HG03196 (cell line): ENCODE measurements around the gene NRG3.
A peak's percentile ranks its signal among the peaks of the same experiment; 100 is the strongest.

Experiments used
- ATAC-seq: cut with Tn5 transposase; IDR thresholded peaks from one replicate; pipeline ENCODE4 v1.9.1; 2021; ENCODE audit not compliant: unreplicated experiment

The NRG3 gene

DNA sequence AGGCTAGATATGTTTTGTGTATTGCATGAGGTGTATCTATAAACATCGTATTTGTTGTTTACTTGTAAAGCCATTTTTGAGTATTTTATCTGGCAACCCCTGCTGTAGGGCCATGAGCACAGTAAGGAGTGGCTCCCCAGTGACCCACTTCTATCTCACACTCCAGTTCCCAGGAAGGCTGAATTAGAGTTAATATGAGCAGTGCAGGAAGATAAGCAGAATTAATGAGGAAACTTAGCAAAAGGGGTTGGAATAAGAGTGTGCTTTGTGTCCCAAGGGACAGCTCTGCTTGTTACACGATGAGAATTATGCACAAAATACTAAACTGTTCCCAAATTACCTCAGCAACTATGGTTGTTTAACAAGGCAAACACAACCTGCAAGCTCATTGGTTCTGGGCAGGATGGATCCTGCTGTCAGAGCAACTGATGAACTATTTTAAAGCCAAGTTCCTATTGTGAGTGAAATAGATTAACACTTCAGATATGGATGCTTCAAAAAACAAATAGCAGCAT, 1005.8 kb downstream of the NRG3 start:
- no peak for ATAC-seq

DNA sequence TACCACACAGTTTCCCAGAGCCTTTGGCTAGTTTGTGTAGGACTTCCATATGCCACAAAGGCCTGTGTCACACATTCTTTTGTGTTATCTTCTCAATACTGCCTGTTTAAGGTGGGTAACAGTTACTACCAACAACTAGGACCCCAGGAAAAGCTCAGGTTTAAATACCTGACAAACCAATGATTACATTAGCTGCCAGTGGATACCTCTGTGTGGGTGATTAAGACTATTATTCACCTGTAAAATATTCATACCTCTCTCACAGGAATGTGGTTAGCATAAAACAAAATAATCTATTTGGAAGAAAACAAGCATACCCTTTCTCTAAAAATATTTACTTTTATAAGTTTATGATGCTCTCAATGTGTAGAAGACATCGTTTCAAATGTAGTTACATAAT, 1007.7 kb downstream of the NRG3 start:
- ATAC-seq, result no peak

DNA sequence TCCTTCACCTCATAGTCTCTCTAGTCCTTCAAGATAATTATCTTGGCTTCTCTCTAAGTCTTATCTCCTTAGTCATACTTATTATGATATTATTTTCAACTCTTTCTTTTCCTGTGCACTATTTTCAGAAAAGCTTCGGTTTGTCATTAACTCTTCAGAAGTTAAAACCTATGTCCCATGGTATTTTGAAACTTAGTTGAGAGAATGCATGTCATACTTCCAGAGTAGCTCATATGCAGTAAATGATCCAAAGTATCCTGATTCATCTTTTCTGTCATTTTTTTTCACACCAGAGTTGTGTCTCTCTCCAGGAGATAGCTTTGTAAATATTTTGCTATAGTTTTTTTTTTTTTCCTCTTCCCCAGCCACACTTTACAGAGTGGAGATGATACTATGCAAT, 1008.6 kb downstream of the NRG3 start:
- ATAC-seq, result no peak

DNA sequence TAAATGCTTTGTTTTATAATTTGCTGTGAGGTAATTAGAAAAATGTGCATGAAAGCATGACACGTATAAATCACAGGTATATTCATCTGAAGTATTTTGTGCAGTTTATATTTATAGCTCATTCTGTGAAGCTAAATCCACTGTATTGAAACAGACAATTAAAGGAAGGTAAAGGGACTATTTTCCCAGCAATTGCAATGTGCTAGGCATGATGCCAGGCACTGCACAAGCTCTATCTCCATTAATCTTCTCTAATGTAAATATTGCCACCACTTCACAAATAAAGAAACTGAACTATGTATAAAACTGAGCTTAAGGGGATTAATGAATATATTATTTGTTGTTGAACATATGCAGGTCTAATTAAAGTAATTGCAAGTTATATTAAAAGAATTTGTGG, 1012.5 kb downstream of the NRG3 start:
- no peak for ATAC-seq

DNA sequence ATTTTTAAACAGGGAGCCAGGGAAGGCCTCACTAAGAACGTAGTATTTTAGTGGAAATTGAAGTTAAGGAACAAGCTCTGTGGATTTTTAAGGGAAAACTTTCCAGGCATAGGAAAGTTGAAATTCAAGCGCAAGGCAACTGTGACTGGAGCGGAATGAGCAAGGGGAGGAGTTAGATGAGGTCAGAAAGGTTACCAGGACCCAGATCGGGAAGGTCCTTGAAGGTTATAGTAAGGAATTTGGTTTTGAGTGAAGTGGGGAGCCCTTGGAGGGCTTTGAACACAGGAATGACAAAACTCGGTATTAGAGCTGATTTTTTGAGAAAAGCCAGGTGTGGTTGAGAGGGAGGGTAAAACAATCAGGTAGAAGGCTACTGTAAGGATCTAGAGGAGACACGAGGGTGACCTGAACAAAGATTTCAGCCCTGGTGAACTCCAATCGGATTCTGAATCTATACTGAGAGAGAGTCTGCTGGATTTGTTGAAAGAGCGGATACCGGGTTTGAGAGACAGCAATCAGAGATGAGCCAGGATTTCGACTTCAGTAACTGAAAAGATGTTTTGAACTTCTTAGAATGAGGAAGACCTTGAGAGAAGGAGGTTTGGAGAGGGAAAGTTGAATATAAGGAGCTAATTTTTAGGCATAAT, 1013.9 kb downstream of the NRG3 start:
- ATAC-seq, result no peak

DNA sequence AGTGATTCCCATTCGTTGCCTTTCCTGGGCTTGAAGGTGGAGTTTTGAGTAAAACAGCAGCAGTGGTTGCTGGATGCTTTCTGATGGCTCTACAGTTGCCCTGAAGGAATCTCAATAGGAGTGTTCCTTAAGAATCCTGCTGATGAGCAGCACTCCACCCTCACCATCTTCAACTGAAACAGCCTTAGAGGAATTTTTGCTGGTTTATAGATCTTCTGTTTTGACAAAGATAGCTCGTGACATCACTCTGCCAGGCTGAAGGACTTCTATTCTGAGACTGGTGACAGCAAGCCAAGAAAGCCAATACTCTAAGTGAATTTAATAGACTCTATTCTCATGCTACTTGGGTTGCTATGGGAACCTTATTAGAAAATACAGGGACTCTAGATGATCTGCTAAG, 1014.7 kb downstream of the NRG3 start:
- ATAC-seq, result no peak

DNA sequence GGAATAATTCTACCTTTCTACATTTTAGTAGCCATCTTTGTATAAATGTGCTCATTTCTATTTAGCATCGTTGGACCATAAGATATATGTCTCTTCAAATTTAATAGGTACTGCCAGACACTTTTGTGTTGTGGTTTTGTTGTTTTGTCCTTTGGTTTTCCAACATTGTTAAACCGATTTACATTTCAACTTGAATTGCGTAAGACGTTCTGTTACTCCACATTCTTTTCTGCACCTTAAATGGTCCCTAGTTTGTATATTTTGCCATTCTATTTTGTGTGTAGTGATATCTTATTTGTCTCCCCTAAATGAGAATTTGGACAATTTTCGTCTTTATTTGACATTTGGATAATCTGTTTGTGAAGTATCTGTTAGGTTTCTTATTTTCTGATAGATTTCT, 1015.6 kb downstream of the NRG3 start:
- no peak for ATAC-seq

DNA sequence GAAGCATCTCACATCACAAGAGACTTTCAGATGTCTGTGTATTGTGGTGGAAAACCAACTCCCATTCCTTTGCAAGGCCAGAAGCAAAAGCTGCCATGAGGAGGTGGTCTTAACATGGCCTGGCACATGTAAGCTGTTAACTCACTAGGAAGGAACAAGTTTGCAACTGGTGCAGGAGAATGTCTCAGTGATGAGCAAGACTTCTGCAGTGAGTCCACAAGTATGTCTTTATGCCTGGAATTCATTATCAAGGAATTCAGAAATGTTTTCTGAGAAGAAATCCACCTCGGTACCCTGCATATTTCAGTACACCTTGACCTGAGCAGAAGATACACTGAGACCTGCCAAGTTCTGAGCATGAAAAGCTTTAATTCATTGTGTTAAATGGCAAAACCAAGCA, 1033.1 kb downstream of the NRG3 start:
- ATAC-seq, result no peak

DNA sequence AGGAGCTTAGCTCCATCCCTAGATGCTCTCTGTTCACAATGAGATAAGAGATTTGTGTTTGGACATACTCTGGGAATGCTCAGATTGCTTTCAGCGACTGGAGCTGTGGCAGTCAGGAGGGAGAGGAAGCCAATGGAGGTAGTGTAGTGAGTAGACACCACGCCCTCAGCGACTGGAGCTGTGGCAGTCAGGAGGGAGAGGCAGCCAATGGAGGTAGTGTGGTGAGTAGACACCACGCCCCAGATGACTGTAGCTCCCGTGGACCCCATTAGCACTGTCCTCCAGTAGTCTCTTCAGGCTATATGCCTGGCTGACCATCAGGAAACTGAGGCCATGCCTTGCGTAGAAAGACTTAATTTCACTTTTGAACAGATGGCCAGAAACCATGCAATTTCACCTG, 1033.8 kb downstream of the NRG3 start:
- ATAC-seq, result no peak

DNA sequence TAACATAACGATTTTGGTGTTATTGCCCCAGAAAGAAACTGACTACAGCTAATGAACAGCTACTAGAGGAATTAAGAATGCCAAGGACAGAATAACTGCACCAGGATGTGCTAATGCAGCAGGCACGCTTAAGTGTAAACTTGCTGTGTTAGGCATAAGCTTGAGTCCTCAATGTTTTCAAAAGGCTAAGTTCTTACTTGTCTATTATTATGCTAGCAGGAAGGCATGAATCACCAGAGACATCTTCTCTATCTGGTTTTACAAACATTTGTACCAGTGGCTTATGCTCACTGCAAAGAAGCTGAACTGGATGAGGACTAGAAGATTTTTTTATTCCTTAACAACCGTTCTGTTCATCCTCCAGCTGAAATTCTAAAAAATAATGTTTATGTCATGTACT, 1035.3 kb downstream of the NRG3 start:
- no peak for ATAC-seq

DNA sequence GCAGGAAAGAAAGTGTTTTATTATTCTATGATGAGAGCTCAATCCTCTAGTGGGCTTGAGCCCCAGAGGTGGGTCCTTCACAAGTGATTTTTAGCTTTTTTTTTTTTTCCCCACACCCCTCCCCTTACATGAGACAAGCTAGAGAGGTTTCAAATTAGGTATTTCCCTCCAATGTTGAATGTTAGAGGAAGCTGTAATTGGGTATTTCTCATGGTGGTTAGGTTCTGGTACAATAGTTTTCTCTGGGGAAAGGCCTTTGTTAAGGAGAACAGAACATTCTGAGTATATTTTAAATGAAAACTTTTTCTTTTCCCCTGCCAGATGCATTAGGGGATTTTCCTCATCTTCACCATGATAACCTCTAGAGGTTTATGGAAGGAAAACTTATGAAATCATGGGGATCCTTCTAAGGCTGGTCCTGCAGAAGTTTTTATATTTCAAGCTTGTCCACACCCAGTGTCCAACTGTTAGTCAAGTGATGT, 1039.7 kb downstream of the NRG3 start:
- ATAC-seq, result peak; percentile 84

DNA sequence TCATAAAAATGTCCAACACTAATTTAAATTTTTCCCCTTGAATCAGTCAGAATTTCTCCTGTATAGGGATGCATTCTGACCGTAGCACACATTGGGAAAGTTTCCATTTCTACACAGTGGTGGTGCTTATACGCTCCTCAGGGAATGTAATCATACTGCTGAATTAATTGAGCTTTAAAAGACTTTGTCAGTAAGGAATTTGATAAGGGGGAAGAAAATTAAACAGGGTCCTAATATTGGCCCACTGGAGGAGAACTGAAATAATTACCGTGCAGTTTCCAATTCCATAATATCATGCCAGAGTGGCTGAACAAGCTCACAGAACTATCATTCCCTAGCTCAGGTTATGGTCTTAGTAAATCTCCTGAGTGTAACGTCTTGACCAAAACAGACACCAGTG, 1041.9 kb downstream of the NRG3 start:
- no peak for ATAC-seq

DNA sequence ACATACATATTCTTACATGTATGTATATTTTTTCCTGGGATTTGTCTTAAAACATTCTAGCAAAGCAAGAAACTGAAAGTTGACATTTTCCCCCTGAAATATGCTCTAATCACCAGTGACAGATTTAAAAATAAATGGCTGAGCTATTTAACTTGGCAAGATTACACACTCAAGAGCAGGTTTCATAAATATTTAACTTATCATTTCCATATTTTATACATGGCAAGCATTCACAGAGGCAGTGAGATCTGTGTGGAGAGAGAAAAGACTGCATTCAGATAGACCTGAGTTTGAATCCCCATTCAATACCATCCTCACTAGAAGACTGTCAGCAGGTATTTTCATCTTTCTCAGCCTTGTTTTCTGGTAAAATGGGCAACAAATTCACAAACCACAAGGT, 1043.0 kb downstream of the NRG3 start:
- ATAC-seq, result no peak

DNA sequence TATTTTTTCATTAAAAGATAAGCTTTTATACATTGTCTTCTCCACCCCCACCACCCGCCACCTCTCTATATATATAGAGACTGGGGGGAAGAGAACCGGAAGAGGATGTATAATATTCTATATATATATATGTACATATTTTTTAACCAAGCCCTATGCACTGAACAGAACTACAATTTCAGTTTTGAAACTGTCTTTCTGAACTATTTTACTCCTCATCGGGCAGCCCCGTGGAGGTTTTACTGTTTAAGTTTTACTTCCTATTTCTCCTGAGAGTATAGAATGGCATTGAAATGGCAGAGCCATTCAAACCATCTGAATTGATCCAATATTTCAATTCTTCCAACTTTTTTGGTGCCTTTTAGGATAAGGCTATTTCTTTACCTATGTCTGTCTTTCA, 1047.1 kb downstream of the NRG3 start:
- no peak for ATAC-seq

DNA sequence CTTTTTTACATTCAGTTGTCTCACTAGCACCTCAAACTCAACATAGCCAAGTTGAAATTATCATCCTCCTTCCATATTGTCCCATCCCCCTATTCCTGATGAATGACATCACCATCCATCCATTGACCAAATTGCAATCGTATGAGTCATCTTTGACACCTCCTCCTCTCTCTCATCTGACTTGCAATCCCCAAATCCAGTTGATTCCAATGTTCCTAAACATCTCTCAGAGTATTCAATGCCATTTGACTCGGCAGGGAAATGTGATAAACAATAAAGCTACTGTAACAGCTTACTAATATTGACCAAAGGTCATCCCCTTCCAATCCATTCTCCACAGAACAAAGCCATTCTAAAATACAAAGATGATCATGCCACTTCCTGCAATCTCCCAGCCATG, 1047.8 kb downstream of the NRG3 start:
- ATAC-seq, result no peak

DNA sequence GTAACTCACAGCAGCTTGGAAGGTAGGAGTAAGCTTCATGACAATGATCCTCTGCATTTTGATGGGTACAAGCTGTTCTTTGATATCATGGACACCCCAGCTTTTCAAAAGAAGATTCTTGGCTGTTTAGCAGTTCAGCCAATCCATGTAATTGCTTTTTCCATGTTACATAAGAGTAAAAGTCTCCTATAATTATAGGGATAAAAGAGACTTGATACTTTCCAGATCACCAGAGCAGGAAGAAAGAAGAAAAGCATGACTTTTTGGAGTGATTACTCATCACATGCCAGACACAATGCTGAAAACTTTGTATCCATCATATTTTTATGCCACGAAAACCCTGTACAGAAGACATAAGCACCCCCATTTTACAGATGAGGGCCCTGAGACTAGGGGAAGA, 1049.7 kb downstream of the NRG3 start:
- no peak for ATAC-seq

DNA sequence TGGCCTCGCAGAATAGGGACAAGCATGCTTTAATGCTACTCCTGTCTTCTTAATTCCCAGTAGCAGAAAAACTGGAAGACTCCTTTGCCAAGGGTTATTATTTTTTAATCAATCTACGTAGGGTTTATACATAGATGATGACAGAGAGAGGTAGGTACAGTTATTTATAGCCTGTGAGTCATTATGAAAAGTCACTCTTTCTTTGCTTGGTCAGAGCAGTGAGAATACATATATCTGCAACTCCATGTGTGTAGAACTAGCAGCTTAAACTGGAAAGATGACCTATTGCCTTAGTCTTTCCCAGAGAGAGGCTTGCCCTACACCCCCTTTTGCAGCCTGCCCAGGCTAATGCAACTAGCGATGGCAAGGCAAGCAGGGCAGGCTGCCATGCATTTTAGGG, 1050.6 kb downstream of the NRG3 start:
- ATAC-seq, result peak; percentile 87

DNA sequence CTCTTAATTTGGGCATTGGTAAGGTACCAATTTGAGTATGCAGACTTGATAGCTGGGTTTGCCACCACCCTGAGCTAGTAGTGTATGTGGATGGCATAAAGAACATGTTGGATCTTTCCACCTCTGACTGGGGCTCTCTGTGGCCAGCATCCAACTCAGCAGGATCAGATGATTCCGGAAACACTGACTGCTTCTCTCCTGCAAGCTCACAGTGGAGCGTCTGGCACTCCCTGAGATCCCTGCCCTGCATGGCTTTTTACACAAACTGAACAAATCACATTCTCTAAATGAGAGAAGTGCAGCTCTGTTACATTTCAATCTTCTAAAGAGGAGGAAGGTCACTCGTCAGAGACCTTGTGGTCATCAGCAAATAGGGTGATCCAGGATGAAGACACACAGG, 1057.5 kb downstream of the NRG3 start:
- ATAC-seq, result no peak

DNA sequence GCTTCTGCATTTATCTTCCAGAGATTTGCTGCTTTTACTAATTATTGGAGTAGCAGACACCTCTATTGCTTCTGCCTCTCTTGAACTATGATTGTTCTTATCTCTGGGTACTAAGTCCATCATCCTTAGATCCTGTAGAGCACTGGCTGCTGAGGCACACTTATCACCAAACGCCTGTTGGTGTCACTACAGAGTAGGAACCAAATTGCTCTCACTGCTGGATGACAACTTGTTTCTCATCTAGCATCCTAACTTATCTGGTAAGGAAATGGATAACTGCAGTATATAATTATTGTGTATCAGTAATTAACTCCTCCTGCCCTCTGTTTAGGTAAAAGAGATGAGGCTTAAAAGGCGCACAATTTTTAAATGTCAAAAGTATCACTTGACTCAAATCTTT, 1059.4 kb downstream of the NRG3 start:
- no peak for ATAC-seq

DNA sequence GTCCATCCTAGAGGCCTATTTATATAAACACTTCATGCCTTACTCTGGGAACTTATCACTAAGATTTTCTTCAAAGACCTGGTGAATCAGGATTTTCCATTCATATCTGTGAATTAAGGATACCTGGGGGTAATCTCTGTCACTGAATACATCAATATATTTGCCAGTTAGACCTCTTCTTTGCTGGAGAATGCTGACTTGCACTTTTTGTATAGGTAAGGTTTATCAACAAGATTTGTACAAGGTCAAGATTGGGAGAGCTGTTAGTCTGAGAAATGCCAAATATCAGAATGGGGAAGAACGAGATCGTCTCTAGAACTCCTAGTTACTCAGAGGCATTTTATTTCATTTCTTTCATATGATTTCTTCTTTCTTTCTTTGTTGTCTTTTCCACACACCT, 1060.0 kb downstream of the NRG3 start:
- ATAC-seq, result no peak

DNA sequence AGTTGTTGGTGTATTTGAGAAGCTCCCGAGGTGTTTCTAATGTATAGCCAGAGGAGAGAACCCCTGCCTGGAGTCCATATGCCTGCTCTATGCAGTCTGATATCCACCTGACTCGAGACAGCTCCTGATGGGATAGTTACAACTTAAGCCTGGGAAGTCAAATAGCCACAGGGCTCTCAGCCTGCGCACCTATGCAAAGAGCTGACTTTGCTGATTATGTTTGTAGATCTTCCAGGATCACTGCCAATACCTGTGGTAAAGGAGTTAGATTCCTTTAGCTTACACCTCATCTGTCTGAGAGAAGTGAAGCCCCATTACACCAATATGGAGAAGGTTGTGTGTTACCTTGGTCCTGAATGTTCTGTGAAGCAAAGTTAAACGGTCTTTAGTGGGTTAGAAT, 1063.3 kb downstream of the NRG3 start:
- ATAC-seq, result no peak

DNA sequence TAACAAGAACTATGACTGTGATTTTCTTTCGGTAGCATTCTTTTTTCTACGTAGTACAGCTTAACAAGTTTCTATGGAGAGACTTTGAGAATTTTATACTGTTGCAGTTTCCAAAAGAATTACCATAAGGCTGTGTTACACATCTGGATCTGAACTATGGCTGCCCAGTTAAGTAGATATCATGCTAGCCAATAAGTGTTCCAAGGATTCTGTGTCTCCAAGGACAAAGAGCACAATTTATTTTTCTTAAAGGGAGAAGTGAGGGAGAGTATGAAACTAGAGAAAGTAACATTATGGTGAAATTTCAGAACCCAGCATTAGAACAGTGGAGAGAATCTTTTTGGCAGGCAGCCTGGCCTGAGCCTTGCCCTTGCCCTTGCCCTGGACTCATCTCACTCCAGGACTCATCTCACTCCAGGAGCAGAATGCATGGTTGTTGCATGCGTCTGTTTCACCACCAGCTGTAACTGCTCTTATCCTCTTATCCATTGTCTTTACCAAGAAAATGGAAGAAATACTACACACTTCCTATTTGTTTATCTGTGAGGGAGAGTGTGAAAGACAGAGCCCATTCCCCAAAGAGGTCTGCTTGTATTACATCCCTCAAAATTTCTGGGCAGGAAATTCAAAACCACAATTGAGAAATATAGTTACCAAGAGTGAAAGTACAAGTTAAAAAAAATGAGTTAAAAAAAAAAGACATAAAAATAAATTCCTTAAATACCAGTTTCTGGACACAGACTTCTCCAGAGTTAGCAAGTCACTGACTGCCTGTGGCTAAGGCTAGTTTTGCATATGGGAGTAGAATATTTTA, 1067.5 kb downstream of the NRG3 start:
- ATAC-seq, result no peak
